Stimulated activated CD4-positive, alpha-beta T cell treated with anti-CD3 and anti-CD28 coated beads, Interleukin-1b, Interleukin-23, amount 100 ng/mL, for 24 hours (primary cell): ENCODE data around the gene IWS1.

Experiments
- DNase-seq, 4 experiments: peaks; one replicate each; pipeline ENCODE4 v3.0.0-alpha.2; 2020; ENCODE audit warnings: low read depth in 4 of 4, low spot score in 1 of 4

The IWS1 gene

GRCh38 chr2:127506510-127506909 is 19.8 kb downstream of the IWS1 start:
- DNase-seq: no peak

- DNase-seq: no peak
Observed at GRCh38 chr2:127504552-127505430, 21.5 kb downstream of the IWS1 start.

- no peak for DNase-seq
Observed at GRCh38 chr2:127503491-127503890, 22.8 kb downstream of the IWS1 start.

- no peak for DNase-seq
Observed at GRCh38 chr2:127498386-127498785, 27.9 kb downstream of the IWS1 start.

- no peak for DNase-seq
Observed at GRCh38 chr2:127490283-127490682, 36.0 kb downstream of the IWS1 start.

- DNase-seq: no peak
Observed at GRCh38 chr2:127486247-127487058, 39.8 kb downstream of the IWS1 start.

GRCh38 chr2:127485694-127486071 is 40.6 kb downstream of the IWS1 start:
- no peak for DNase-seq

- DNase-seq: no peak
Observed at GRCh38 chr2:127485051-127485693, 41.1 kb downstream of the IWS1 start.

- no peak for DNase-seq
Observed at GRCh38 chr2:127482031-127482430, 44.3 kb downstream of the IWS1 start.

GRCh38 chr2:127479866-127480743 is 46.2 kb downstream of the IWS1 start:
- DNase-seq: no peak

- DNase-seq: no peak
Observed at GRCh38 chr2:127479219-127479825, 47.0 kb downstream of the IWS1 start.

GRCh38 chr2:127475788-127476187 is 50.5 kb downstream of the IWS1 start:
- DNase-seq: no peak

GRCh38 chr2:127472268-127472667 is 54.0 kb downstream of the IWS1 start:
- DNase-seq: no peak

- no peak for DNase-seq
Observed at GRCh38 chr2:127471286-127471988, 54.9 kb downstream of the IWS1 start.

GRCh38 chr2:127469974-127470373 is 56.3 kb downstream of the IWS1 start:
- no peak for DNase-seq

- DNase-seq: no peak
Observed at GRCh38 chr2:127469051-127469450, 57.2 kb downstream of the IWS1 start.

- no peak for DNase-seq
Observed at GRCh38 chr2:127465258-127465657, 61.0 kb downstream of the IWS1 start.

- DNase-seq: no peak
Observed at GRCh38 chr2:127464470-127465257, 61.6 kb downstream of the IWS1 start.
